PFSK-1 (cell line): Measurements from ENCODE around the gene C19orf47.

ENCODE experiments used
- FOXP2 ChIP-seq: optimal IDR thresholded peaks from 2 replicates; pipeline ENCODE3; 2011; ENCODE audit warnings: borderline replicate concordance, control low read depth, inconsistent platforms; ENCODE audit not compliant: insufficient read depth; ENCODE audit errors: extremely low read length, extremely low read depth
- POLR2AphosphoS5 ChIP-seq: IDR thresholded peaks from 2 replicates; pipeline ENCODE4 v1.6.1; 2012; ENCODE audit warnings: low read depth, mild to moderate bottlenecking, control low read depth, low read length, moderate library complexity
- REST ChIP-seq, 2 experiments: IDR thresholded peaks; 2 replicates each; pipeline versions ENCODE4 v1.6.1 to v1.8.0; 2011 to 2012; ENCODE audit warnings: low read depth in 2 of 2, low read length in 2 of 2, control low read depth in 1 of 2, inconsistent platforms in 1 of 2, mild to moderate bottlenecking in 1 of 2, moderate library complexity in 1 of 2; ENCODE audit not compliant: insufficient read depth in 1 of 2
- SIN3A ChIP-seq: IDR thresholded peaks from 2 replicates; pipeline ENCODE4 v1.6.1; 2012; ENCODE audit warnings: mild to moderate bottlenecking, low read length, moderate library complexity, borderline replicate concordance; ENCODE audit not compliant: insufficient read depth
- TAF1 ChIP-seq: IDR thresholded peaks from 2 replicates; pipeline ENCODE4 v1.6.1; 2012; ENCODE audit warnings: low read length, control low read depth, borderline replicate concordance; ENCODE audit not compliant: insufficient read depth

Gene C19orf47

DNA sequence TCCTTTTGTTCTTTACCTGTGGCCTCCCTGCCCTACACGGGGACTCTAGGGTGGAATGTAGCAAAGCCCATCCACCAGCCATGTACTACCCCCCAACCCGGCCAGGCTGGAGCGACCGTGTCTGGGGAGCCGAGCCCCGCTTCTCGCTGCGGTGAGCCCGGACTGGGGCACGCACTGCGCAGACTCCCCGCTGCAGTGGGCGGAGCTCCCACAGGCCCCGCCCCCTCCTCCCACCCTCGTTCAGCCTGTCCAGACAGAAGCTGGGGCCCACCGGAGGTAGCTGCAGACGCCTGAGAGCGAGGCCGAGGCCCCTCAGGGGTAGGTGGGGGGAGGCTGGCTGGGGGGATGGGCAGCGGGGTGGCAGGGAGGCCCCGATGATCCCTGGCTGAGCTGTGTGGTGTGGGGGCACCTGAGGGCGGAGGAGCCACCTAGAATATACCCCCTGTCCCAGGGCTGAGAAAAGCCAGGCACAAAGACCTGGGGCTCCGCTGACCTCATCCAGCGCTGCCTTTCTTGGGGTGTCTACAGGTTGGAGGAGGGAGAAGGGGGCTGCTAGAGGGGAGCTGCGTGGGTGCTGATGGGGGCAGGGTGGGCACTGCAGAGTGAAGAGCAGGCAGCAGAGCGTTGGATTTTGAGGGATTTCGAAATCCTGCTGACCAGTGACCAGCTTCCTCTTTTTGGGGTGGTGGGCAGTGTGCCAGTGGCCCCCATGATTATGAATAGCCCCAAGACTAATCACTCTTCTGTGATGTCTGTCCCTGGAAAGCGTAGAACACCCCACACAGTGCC lies 17.6 kb upstream of the C19orf47 start:
- TF ChIP-seq SIN3A (no peak), TAF1 (0 out of 2 replicates have a peak, but pooled peaks have one; percentile 52), REST (IDR thresholded peaks at IDR 0.05; ENCODE audit: insufficient read depth in 1 of 2, low read depth in 2 of 2, low read length in 2 of 2) (no peak), FOXP2 (peak; percentile 35), POLR2AphosphoS5 (peak; percentile 67; the same call in 1 of the 2 replicates)

DNA sequence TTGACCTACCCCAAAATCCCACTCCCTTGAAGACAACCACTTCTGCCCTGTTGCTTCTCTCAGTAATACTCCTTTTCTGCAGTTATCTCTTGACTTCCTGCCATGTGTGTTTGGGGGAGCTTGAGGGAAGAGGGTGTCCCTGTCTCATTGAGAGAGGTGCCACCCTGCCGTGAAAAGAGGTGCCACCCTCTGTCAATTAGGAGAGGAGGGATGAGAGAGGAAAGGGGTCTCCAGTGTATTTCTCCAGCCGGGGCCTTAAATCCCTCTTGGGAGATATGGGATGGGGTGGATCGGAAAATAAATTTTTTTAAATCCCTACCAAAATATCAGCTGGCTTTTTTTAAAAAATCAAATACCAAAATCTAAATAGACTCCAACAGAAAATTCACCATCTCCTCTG lies 16.8 kb upstream of the C19orf47 start:
- no peak for TF ChIP-seq POLR2AphosphoS5
- no peak for TF ChIP-seq TAF1
- TF ChIP-seq SIN3A = no peak
- no peak for TF ChIP-seq FOXP2
- no peak for TF ChIP-seq REST (IDR thresholded peaks at IDR 0.05; ENCODE audit: insufficient read depth in 1 of 2, low read depth in 2 of 2, low read length in 2 of 2)

DNA sequence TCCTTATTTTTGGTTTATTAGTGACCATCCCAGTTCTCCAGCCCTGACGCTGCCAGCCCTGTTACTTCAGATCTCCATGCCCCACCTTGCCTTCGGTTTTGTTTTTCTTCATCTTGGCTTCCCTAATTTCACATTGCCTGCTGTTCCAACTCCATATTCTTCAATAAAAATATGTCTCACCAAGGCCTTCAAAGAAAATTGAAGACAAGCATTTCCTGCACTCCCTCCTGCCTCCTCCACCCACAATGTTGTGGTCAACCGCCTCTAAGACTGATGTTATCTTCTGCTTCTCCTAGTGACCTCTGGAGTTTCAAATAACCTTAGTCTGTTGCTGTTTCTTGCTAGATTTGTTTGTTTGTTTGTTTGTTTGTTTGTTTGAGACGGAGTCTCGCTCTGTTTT lies 14.9 kb upstream of the C19orf47 start:
- TF ChIP-seq POLR2AphosphoS5 (no peak), REST (IDR thresholded peaks at IDR 0.05; ENCODE audit: insufficient read depth in 1 of 2, low read depth in 2 of 2, low read length in 2 of 2) (no peak), SIN3A (no peak), TAF1 (no peak), FOXP2 (no peak)

DNA sequence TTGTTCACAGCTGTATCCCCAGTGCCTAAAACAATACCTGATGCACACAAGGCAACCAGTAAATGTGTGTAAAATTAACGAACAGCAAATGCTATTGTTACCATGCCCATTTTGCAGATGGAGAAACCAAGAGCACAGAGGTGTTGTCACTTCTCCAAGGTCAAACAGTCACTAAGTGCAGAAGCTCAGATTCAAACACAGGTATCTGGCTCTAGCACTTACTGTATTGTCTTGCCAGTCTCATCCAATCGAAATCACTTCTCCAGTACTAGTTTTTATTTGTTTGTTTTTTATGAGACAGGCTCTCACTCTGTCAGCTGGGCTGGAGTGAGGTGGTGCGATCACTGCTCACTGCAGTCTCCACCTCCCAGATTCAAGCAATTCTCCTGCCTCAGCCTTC lies 14.0 kb upstream of the C19orf47 start:
- TF ChIP-seq REST (IDR thresholded peaks at IDR 0.05; ENCODE audit: insufficient read depth in 1 of 2, low read depth in 2 of 2, low read length in 2 of 2) (no peak), TAF1 (no peak), POLR2AphosphoS5 (no peak), FOXP2 (no peak), SIN3A (no peak)
